GM12878 (cell line): Measurements from ENCODE around the gene SKAP1. TPM values are rescaled to one million over a fixed set of nuclear protein-coding genes. Genes with fewer than 3 reads are reported as not detected.

Source experiments
- ATAC-seq: fragments of 200-7000 bp; cut with Tn5 transposase; 3 replicates; pipeline ENCODE4 v1.9.1; 2020; ENCODE audit warnings: mild to moderate bottlenecking, moderate library complexity
- BruUV-seq: library from RNA; stranded (reverse); fragments of 400-500 nt; replicated peaks from 2 replicates; lab custom pipeline; 2021; lab: Mats Ljungman, UMichigan
- CTCF ChIA-PET: fragments of 300-600 bp; sonication (Branson Sonifier 250); formaldehyde crosslinking; extraction: SDS; loops from one replicate; lab custom pipeline; 2021; ENCODE audit warnings: inconsistent platforms; lab: Yijun Ruan, JAX
- POLR2A ChIA-PET: fragments of 350-600 bp; formaldehyde crosslinking; extraction: SDS; loops from one replicate; lab custom pipeline; 2021; ENCODE audit warnings: inconsistent platforms; lab: Charles Lee
- RAD21 ChIA-PET: fragments of 300-600 bp; sonication (Branson Sonifier 250); formaldehyde crosslinking; loops from one replicate; lab custom pipeline; 2023; ENCODE audit warnings: antibody characterized with exemption; ENCODE audit not compliant: unreplicated experiment; lab: Charles Lee
- SMC1A ChIA-PET: fragments of 300-600 bp; sonication (Branson Sonifier 250); formaldehyde crosslinking; loops from one replicate; lab custom pipeline; 2023; ENCODE audit not compliant: unreplicated experiment, uncharacterized antibody; lab: Charles Lee
- DNase-seq: peaks from one replicate; pipeline ENCODE4 v3.0.0-alpha.2; 2011; ENCODE audit warnings: low read depth, low spot score
- FAIRE-seq: peaks from 3 replicates; lab custom pipeline; 2011; peaks lifted over from hg19 to GRCh38; lab: Jason Lieb, UNC
- H2AFZ ChIP-seq: 2 replicates; pipeline ENCODE4 v1.6.0; 2011; ENCODE audit warnings: low read depth, low read length, control low read depth; ENCODE audit not compliant: control insufficient read depth
- H3K27ac ChIP-seq: 2 replicates; pipeline ENCODE4 v1.5.1; 2011; ENCODE audit warnings: control low read depth; ENCODE audit not compliant: control insufficient read depth, insufficient read depth
- H3K27me3 ChIP-seq, 2 experiments: replicated peaks in 1 of 2; 2 replicates each; pipeline versions ENCODE4 v1.6.0 to v1.6.1; 2011; ENCODE audit warnings: low read length in 1 of 2; ENCODE audit not compliant: control insufficient read depth in 2 of 2, insufficient read depth in 2 of 2
- H3K36me3 ChIP-seq, 2 experiments: 2 replicates each; pipeline ENCODE4 v1.5.1; 2011; ENCODE audit warnings: low read length in 1 of 2; ENCODE audit not compliant: control insufficient read depth in 2 of 2, insufficient read depth in 2 of 2
- H3K4me1 ChIP-seq: 2 replicates; pipeline ENCODE4 v1.6.1; 2011; ENCODE audit warnings: mild to moderate bottlenecking, low read length, moderate library complexity, mixed read lengths; ENCODE audit not compliant: control insufficient read depth, insufficient read depth
- H3K4me2 ChIP-seq: 2 replicates; pipeline ENCODE4 v1.6.0; 2011; ENCODE audit warnings: control low read depth; ENCODE audit not compliant: control insufficient read depth, insufficient read depth
- H3K4me3 ChIP-seq: fragments of 200-600 bp; sonication (generic); 2 replicates; pipeline ENCODE4 v1.5.1; 2016
- H3K79me2 ChIP-seq: 2 replicates; pipeline ENCODE4 v1.6.0; 2011; ENCODE audit warnings: low read length; ENCODE audit not compliant: control insufficient read depth, insufficient read depth
- H3K9ac ChIP-seq: 2 replicates; pipeline ENCODE4 v1.8.0; 2011; ENCODE audit warnings: low read length, control low read depth, mixed read lengths; ENCODE audit not compliant: control insufficient read depth, insufficient read depth
- H3K9me3 ChIP-seq: replicated peaks from 3 replicates; pipeline ENCODE4 v1.5.1; 2011; ENCODE audit warnings: mild to moderate bottlenecking, low read length; ENCODE audit not compliant: control insufficient read depth, insufficient read depth
- H4K20me1 ChIP-seq: 2 replicates; pipeline ENCODE4 v1.6.0; 2011; ENCODE audit not compliant: control insufficient read depth, insufficient read depth
- CREM ChIP-seq: IDR thresholded peaks from 2 replicates; pipeline ENCODE4 v1.6.1; 2014; ENCODE audit warnings: antibody characterized with exemption, low read depth
- EGR1 ChIP-seq, 2 experiments: IDR thresholded peaks; 1 replicate in 1 of 2; 2 replicates in 1 of 2; pipeline ENCODE4 v1.6.1; 2011 to 2012; ENCODE audit warnings: low read depth in 2 of 2, low read length in 2 of 2, borderline replicate concordance in 1 of 2, mild to moderate bottlenecking in 1 of 2, moderate library complexity in 1 of 2
- EP300 ChIP-seq, 2 experiments: fragments of 150-350 bp in 1 of 2; IDR thresholded peaks; 2 replicates each; pipeline ENCODE4 v1.6.1; 2011 to 2012; ENCODE audit warnings: low read depth in 2 of 2, low read length in 2 of 2, borderline replicate concordance in 1 of 2, improper control_type of control experiment in 1 of 2, inconsistent platforms in 1 of 2; ENCODE audit not compliant: control insufficient read depth in 1 of 2
- EZH2 ChIP-seq: IDR thresholded peaks from 2 replicates; pipeline ENCODE4 v1.6.1; 2012; ENCODE audit warnings: low read depth, mild to moderate bottlenecking, control low read depth, inconsistent platforms, low read length, borderline replicate concordance; ENCODE audit not compliant: control insufficient read depth
- KAT2A ChIP-seq: conservative IDR thresholded peaks from 2 replicates; pipeline ENCODE4 v1.6.1; 2011; ENCODE audit warnings: low read depth, low read length; ENCODE audit not compliant: control insufficient read depth
- MEF2A ChIP-seq: IDR thresholded peaks from 2 replicates; pipeline ENCODE4 v1.6.1; 2011; ENCODE audit warnings: low read depth, mild to moderate bottlenecking, low read length, moderate library complexity; ENCODE audit not compliant: insufficient read depth
- MTA2 ChIP-seq: fragments of 450-650 bp; IDR thresholded peaks from 2 replicates; pipeline ENCODE4 v1.6.1; 2016; ENCODE audit warnings: low read depth, mild to moderate bottlenecking, moderate library complexity
- NKRF ChIP-seq: fragments of 450-650 bp; conservative IDR thresholded peaks from 2 replicates; pipeline ENCODE4 v1.6.1; 2017; ENCODE audit warnings: mild to moderate bottlenecking, moderate library complexity
- POLR2A ChIP-seq: IDR thresholded peaks from 2 replicates; pipeline ENCODE4 v1.6.1; 2011; ENCODE audit warnings: low read depth, mild to moderate bottlenecking, low read length
- POLR2AphosphoS5 ChIP-seq: IDR thresholded peaks from 2 replicates; pipeline ENCODE4 v1.6.1; 2011; ENCODE audit warnings: mild to moderate bottlenecking, low read length, inconsistent platforms
- POU2F2 ChIP-seq: IDR thresholded peaks from 3 replicates; pipeline ENCODE4 v1.6.1; 2011; ENCODE audit warnings: low read depth, mild to moderate bottlenecking, low read length, borderline replicate concordance
- SIN3A ChIP-seq: IDR thresholded peaks from 2 replicates; pipeline ENCODE4 v1.6.1; 2012; ENCODE audit warnings: low read depth, low read length, improper control_type of control experiment
- SMAD1 ChIP-seq: fragments of 450-650 bp; IDR thresholded peaks from 2 replicates; pipeline ENCODE4 v1.6.1; 2018; ENCODE audit warnings: mild to moderate bottlenecking, low read depth; ENCODE audit not compliant: partially characterized antibody
- SMARCA5 ChIP-seq: fragments of 450-650 bp; IDR thresholded peaks from 2 replicates; pipeline ENCODE4 v1.6.1; 2017; ENCODE audit warnings: mild to moderate bottlenecking
- SRF ChIP-seq, 2 experiments: IDR thresholded peaks; 2 replicates each; pipeline ENCODE4 v1.6.1; 2011; ENCODE audit warnings: low read depth in 2 of 2, low read length in 2 of 2, mild to moderate bottlenecking in 1 of 2, moderate library complexity in 1 of 2
- WGBS: methylation state at CpG from one replicate; pipeline ENCODE4 v1.1.6; 2016; ENCODE audit warnings: low lambda C conversion rate; ENCODE audit not compliant: insufficient replicate concordance, insufficient coverage; ENCODE audit errors: missing lambda C conversion rate; 5-methylcytosine and 5-hydroxymethylcytosine counted together
- in situ Hi-C: fragments of 300-500 bp; cut with MboI; formaldehyde crosslinking; loops from 9 replicates; pipeline ENCODE4 v1.14.3; 2018; ENCODE audit warnings: mixed read lengths
- intact Hi-C: fragments of 100-400 bp; cut with micrococcal nuclease; formaldehyde crosslinking; loops from one replicate; pipeline ENCODE4 v1.14.2; 2022; ENCODE audit not compliant: unreplicated experiment
- polyA plus RNA-seq, 11 experiments: library from polyadenylated mRNA; depleted of rRNA in 4 of 11; unstranded in 6 of 11; stranded (reverse) in 5 of 11; fragments of >200 nt; fragmentation: Nextera tagmentation in 4 of 11; fragmentation: Illumina TruSeq in 1 of 11; extraction: Ambion mirVana in 4 of 11; extraction: Trizol in 1 of 11; gene quantifications; 1 replicate in 1 of 11; 2 replicates in 10 of 11; pipeline versions ENCODE4 v1.2.1 to v1.2.3, GENCODE V29; 2011 to 2016; ENCODE audit warnings: inconsistent platforms in 2 of 11, missing spikeins in 2 of 11, low read depth in 1 of 11
- total RNA-seq, 4 experiments: library from RNA; depleted of rRNA in 3 of 4; stranded (reverse); fragments of >200 nt in 3 of 4; fragmentation: Illumina TruSeq in 1 of 4; extraction: Trizol in 1 of 4; gene quantifications; 2 replicates each; pipeline versions ENCODE4 v1.2.1 to v1.2.3, GENCODE V29; 2013 to 2021
- TF ChIP-seq, protein P1 (sequence below): IDR thresholded peaks from 2 replicates; pipeline ENCODE4 v1.6.1; 2012; ENCODE audit warnings: improper control_type of control experiment, low read depth, low read length; ENCODE audit not compliant: insufficient replicate concordance

Gene SKAP1
- total and polyA plus RNA-seq, 10 of the 15 experiments (the other 5 are each of a cell fraction or from before 2014, with no cell fraction given), result 17.1 to 97.6 (median 35.9) TPM

DNA sequence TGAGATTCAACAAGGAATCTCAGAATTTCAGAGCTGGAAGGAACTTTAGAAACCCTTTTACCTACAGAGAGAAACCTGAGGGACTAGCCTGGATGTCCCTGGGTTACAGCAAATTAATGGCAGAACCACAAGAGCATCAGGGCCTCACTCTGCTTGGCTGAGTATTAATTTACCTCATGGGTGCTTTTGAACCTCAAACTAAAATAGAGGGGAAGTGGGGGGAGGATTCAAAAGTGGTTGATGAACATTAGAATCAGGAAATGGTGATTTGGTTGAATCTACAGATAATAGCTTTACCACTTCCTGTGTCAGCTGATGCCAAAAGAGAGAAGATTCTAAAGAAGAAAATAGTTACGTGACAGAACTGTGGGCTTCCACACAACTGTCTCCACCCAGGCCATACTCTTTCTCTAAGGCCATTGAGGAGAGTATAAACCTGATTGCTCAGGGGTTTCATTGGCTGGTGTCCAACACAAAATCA, 11.3 kb upstream of the SKAP1 start:
- Histone ChIP-seq H2AFZ (peak overlapping the region; percentile 6; the same call in 1 of the 2 replicates), H3K79me2 (no peaks in the 10 kb centered on the region), H3K27ac (peak overlapping the region; percentile 94), H3K4me1 (peaks cover 64% of the 10 kb centered on the region), H3K36me3 (no peaks in the 10 kb centered on the region), H4K20me1 (no peaks in the 10 kb centered on the region), H3K9me3 (no peaks in the 10 kb centered on the region; the same call in 2 of the 3 replicates), H3K27me3 (no peaks in the 10 kb centered on the region), H3K9ac (peak overlapping the region; percentile 43; the same call in 1 of the 2 replicates), H3K4me3 (peak overlapping the region; percentile 25; the same call in 1 of the 2 replicates), H3K4me2 (peak overlapping the region; percentile 86)
- no TSS peak for BruUV-seq
- DNase-seq (peak; percentile 96), ATAC-seq (peak; percentile 86), FAIRE-seq (peak; percentile 72)
- intact Hi-C loops (no loop called here), in situ Hi-C loops (no loop called here)
- SMC1A ChIA-PET, result interaction anchor here (0.6 to 8.8 kb wide), 17 partner anchors 10 to 394 kb away, joined by 3 to 120 read pairs (median 3); no protein-coding TSS in a partner anchor
- WGBS, result 0% methylated on average over 1 of the region's 1 CpG
- RAD21 ChIA-PET, result interaction anchor here (0.6 to 6.0 kb wide), 9 partner anchors 11 to 107 kb away, joined by 3 to 47 read pairs (median 4); no protein-coding TSS in a partner anchor
- CTCF ChIA-PET, result interaction anchor here (1.0 to 5.2 kb wide), 8 partner anchors 11 to 182 kb away, joined by 3 to 25 read pairs (median 7); partner anchors contain the start of gene HOXB5
- POLR2A ChIA-PET, result interaction anchor here (0.7 to 4.5 kb wide), 10 partner anchors 10 to 100 kb away, joined by 3 to 31 read pairs (median 5); no protein-coding TSS in a partner anchor
- TF ChIP-seq EGR1 (IDR thresholded peaks at IDR 0.05; ENCODE audit: borderline replicate concordance in 1 of 2, low read depth in 2 of 2, low read length in 2 of 2) (peak in 1 of 2 experiments; percentile 5; a peak in 1 of 3 replicates), MTA2 (peak; percentile 97), SMAD1 (peak; percentile 87), SRF (IDR thresholded peaks at IDR 0.05; ENCODE audit: low read depth in 2 of 2, low read length in 2 of 2) (no peak), EP300 (IDR thresholded peaks at IDR 0.05; ENCODE audit: borderline replicate concordance in 1 of 2, control insufficient read depth in 1 of 2, low read depth in 2 of 2, low read length in 2 of 2) (peak; percentile 85 to 91), MEF2A (peak; percentile 91), CREM (peak; percentile 78; the same call in 1 of the 2 replicates), POLR2AphosphoS5 (peak; percentile 77), POLR2A (no peak; the same call in 1 of the 2 replicates), SMARCA5 (peak; percentile 2; the same call in 1 of the 2 replicates), POU2F2 (peak; percentile 75; the same call in 1 of the 3 replicates), SIN3A (no peak), NKRF (no peak), EZH2 (no peak), KAT2A (no peak)
- TF ChIP-seq, protein P1, sequence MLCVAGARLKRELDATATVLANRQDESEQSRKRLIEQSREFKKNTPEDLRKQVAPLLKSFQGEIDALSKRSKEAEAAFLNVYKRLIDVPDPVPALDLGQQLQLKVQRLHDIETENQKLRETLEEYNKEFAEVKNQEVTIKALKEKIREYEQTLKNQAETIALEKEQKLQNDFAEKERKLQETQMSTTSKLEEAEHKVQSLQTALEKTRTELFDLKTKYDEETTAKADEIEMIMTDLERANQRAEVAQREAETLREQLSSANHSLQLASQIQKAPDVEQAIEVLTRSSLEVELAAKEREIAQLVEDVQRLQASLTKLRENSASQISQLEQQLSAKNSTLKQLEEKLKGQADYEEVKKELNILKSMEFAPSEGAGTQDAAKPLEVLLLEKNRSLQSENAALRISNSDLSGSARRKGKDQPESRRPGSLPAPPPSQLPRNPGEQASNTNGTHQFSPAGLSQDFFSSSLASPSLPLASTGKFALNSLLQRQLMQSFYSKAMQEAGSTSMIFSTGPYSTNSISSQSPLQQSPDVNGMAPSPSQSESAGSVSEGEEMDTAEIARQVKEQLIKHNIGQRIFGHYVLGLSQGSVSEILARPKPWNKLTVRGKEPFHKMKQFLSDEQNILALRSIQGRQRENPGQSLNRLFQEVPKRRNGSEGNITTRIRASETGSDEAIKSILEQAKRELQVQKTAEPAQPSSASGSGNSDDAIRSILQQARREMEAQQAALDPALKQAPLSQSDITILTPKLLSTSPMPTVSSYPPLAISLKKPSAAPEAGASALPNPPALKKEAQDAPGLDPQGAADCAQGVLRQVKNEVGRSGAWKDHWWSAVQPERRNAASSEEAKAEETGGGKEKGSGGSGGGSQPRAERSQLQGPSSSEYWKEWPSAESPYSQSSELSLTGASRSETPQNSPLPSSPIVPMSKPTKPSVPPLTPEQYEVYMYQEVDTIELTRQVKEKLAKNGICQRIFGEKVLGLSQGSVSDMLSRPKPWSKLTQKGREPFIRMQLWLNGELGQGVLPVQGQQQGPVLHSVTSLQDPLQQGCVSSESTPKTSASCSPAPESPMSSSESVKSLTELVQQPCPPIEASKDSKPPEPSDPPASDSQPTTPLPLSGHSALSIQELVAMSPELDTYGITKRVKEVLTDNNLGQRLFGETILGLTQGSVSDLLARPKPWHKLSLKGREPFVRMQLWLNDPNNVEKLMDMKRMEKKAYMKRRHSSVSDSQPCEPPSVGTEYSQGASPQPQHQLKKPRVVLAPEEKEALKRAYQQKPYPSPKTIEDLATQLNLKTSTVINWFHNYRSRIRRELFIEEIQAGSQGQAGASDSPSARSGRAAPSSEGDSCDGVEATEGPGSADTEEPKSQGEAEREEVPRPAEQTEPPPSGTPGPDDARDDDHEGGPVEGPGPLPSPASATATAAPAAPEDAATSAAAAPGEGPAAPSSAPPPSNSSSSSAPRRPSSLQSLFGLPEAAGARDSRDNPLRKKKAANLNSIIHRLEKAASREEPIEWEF, result peak; percentile 44
